T-helper 1 cell treated with Interleukin-12 subunit alpha and Interleukin-12 subunit beta and Interleukin-4 antibody, amounts not matched to agents 30 ng/mL and 1 ng/mL, for 36 hours (primary cell): ENCODE data around the gene LYSMD4. TPM values are rescaled to one million over a fixed set of nuclear protein-coding genes. Genes with fewer than 3 reads are reported as not detected.

ENCODE experiments used
- intact Hi-C: fragments of 100-400 bp; cut with micrococcal nuclease; formaldehyde crosslinking; loops from one replicate; pipeline ENCODE4 v1.15.1; 2024
- total RNA-seq: library from RNA; stranded (reverse); gene quantifications from 2 replicates; pipeline ENCODE4 v1.2.3, GENCODE V29; 2022

LYSMD4 gene
- total RNA-seq, 1 donor from 2014 or later = 13.5 TPM

DNA sequence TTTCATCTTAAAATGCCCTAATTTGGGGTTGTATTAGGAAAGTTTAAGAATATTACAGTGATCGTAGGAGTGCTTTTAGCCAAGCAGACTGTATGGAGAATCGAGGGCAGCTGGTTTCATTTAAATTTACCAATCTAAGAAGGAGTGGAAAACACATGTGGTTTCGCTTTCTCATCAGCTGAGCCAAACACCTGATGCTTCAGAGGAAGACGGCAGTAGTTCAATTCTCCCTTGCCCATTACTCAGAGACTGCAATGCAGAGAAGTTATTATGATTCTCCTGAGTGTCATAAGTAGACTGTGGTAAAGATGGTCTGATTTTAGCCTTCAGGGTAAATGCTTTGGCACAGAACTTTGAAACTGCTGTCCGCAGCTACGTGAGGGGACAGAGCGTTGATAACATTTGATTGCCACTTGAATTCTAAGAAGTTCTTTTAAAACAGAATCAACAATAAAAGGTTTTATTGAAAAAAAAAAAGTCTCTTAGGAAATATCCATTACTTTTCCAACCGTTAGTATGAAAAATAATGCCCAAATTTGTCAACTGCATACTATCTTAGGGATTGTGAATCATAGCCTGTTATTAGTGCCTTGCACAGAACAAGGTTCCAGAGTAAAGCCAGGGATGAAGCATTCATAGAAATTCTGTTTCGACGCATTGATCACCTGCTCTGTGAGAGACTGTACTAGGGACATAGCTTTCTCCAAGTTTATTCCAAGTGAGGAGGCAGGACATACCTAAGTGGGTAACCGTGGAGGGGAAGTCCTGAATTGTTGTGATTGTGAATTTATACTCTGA is 25.6 kb downstream of the LYSMD4 start:
- intact Hi-C loops = loop anchor here (1.0 to 2.0 kb wide), 5 partner anchors 13 to 603 kb away; partner anchors contain the start of genes LRRC28 and SYNM

GRCh38 chr15:99706557-99707303 is 26.5 kb downstream of the LYSMD4 start:
- intact Hi-C loops = loop anchor here (1.0 to 2.0 kb wide), 5 partner anchors 14 to 602 kb away; partner anchors contain the start of genes LRRC28 and SYNM

DNA sequence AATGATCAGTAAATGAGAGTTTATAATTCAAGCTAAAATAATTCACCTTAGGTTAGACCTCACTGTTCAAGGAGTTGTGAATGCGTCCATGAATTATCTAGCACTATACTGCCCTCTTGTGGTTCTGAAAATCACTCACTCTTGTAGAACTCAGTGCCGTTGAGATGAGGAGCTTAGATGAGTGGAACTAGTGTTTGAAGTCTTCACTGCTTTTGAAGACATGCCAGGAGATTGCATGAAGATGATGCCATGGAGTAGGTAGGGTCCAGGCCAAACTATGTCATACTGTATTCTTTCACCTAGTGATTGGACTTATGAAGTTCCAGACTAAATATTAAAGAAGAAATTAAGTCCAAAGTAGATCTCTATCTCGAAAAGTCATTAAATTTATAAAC is 28.8 kb downstream of the LYSMD4 start:
- intact Hi-C loops = loop anchor here (1.0 to 5.0 kb wide), 7 partner anchors 29 to 431 kb away; partner anchors contain the start of gene LYSMD4

GRCh38 chr15:99703603-99704443 is 29.4 kb downstream of the LYSMD4 start:
- intact Hi-C loops = loop anchor here (1.0 to 5.0 kb wide), 8 partner anchors 21 to 431 kb away; partner anchors contain the start of gene LYSMD4

DNA sequence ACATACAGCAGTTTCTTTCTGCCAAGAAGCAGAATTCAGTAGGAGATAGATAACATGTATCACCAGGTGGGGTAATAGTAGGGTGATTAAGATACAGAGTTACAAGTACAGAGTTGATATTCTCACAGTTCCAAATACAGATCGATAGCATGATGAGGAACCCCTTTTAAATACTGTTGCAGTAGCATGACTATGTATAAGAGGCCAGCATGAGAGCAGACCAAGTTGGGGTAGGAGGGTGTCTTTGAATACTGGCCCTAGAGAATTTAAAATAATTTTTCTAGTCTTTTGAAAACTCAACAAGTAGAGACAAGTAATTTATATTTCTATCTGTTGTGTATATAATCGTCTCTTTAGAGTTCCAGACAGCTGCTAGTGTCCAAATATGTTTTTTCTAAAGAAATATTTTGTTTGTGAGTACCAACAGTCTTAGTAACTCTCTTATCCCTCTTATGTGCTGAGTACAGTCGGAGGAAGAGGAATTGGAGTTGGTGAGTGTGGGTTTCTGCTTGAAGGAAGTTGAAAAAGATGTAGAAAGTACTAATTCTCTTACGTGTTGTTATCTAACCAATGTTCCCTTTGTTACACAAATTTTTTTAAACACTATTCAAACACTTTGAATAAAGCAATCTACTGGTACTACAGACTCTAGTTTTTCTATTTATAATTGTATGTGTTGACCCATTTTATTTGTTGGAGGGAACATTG is 30.2 kb downstream of the LYSMD4 start:
- intact Hi-C loops = loop anchor here (1.0 to 5.0 kb wide), 2 partner anchors 20 to 201 kb away; no protein-coding TSS in a partner anchor

DNA sequence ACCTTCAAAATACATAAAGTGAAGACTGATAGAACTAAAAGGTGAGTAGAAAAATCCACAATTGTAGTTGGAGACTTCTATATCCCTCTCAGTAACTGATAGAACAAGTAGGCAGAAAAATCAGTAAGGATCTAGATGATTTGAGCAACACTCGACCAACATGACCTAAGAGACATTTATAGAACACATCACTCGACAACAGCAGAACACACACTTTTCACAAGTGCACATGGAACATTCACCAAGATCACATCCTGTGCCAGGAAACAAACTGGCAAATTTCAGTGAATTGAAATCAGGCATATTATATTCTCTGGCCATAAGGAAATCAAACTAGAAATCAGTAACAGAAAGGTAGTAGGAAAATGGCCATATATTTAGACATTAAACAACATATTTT is 37.1 kb downstream of the LYSMD4 start:
- intact Hi-C loops = no loop called here

- intact Hi-C loops = no loop called here
Measured at GRCh38 chr15:99692825-99693224, 40.4 kb downstream of the LYSMD4 start.

DNA sequence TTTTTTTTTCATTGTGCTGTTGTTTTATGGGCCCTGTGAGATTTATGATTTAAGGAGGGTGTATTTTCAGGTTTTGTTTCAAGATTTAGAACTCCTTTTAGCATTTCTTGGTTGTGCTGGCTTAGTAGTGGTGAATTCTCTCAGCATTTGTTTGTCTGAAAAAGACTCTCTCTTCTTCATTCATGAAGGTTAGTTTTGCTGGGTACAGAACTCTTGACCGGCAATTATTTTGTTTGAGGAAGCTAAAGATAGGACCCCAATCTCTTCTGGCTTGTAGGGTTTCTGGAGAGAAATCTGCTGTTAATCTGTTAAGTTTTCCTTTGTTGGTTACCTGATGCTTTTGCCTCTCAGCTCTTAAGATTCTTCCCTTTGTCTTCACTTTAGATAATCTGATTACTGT is 46.9 kb downstream of the LYSMD4 start:
- intact Hi-C loops = no loop called here

- intact Hi-C loops = loop anchor here (1.0 kb wide), 1 partner anchor 20 kb away; no protein-coding TSS in a partner anchor
Measured at GRCh38 chr15:99683000-99683670, 50.1 kb downstream of the LYSMD4 start.

DNA sequence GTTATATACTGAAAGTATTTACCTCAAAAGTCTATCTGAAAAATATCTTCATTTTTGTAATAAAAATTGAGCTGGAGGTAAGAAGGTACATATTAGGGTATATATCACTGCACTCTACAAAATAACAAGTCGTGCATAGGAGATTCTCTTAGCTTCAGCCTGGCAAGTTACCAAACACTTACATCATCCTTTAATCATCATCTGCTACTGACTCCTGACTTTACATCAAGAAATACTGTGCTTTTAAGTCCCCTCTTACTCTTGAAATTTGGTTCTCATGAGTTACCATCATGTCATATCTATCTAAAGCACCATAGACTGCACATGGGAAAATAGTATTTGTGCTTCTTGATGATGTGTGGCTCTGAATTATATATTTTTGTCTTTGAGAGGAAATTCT is 50.8 kb downstream of the LYSMD4 start:
- intact Hi-C loops = no loop called here

DNA sequence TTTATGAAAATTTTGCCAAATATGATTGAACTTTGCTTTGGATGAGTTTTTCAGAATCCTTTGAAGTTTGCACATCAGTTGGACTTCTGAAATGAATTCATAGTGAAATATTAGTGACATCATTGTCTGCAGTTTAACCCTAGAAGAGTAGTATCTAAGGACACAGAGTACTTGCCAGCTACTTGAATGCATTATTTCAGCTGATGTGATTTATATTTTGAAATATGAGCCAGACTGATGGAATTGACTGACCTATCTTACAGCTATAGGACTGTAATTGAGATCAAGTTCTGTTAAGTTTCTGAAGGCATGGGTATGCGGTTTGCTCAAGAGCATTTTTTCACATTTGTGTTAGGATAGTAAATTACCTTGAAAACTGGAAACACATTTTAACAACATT is 51.2 kb downstream of the LYSMD4 start:
- intact Hi-C loops = no loop called here

DNA sequence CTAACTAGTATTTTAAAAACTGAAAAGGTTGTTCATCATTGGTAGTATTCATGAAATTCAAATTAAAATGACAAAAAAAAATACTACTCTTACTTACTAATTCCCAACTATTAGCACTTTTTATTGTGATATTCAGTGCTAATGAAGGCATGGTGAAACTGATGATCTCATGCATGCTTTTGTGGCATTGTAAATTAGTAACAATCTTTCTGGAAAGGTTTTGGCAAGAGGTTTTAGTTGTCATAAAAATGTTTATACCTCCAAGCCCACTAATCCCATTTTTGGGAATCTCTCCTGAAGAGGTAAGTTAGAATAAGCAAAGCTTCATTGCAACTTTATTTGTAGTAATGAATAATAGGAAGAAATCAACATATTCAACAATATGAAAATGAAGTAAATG is 53.0 kb downstream of the LYSMD4 start:
- intact Hi-C loops = no loop called here

DNA sequence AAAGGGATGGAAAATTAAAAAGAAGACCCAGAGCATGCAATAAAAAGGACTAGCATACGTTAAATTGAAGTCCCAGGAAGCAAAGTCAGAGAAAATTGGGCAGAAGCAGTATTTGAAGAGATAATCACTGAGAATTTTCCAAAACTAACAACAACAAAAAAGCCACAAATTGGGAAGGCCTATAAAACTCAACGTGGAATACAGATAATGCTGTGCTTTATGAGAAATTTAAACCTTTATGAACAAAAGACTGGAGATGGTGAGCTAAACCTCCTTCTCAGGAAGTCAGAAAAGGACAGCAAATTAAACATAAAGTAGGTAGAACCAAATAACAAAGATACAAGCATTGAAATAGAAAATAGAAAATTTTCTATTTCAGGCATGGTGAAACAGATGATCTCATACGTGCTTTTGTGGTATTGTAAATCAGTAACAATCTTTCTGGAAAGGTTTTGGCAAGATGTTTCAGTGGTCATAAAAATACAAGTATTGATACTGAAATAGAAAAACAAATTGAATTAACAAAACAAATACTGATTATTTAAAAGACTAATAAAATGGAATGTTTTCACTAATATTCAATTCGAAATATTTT is 55.6 kb downstream of the LYSMD4 start:
- intact Hi-C loops = loop anchor here (1.0 kb wide), 1 partner anchor 39 kb away; no protein-coding TSS in a partner anchor

Other genes with a start within 250 kb of the LYSMD4 start
- 27.2 and 29.2 TPM in 2 replicates for gene MEF2A, start 167.5 kb downstream of the LYSMD4 start, total RNA-seq